Mesothelial cell of epicardium (in vitro differentiated cells): Measurements from ENCODE around the gene CCDC14. TPM values are rescaled to one million over a fixed set of nuclear protein-coding genes. Genes with fewer than 3 reads are reported as not detected.
"Not testable (repeated sequence)": the region's sequence is repeated elsewhere in the genome, so short reads cannot be mapped to it uniquely, and the experiment has no call there.

Experiments used
- DNase-seq, 2 experiments: peaks; one replicate each; pipeline ENCODE4 v3.0.0; 2021; ENCODE audit warnings: low spot score in 2 of 2; ENCODE audit not compliant: unreplicated experiment in 2 of 2
- H3K27ac Mint-ChIP-seq: 2 replicates; pipeline ENCODE4 v1.8.0; 2021; ENCODE audit warnings: mixed read lengths
- H3K27me3 Mint-ChIP-seq: 2 replicates; pipeline ENCODE4 v1.8.0; 2021; ENCODE audit warnings: low read depth, mixed read lengths
- H3K36me3 Mint-ChIP-seq: 2 replicates; pipeline ENCODE4 v1.8.0; 2021; ENCODE audit warnings: mixed read lengths
- H3K4me1 Mint-ChIP-seq: 2 replicates; pipeline ENCODE4 v1.8.0; 2021; ENCODE audit warnings: mixed read lengths
- H3K4me3 Mint-ChIP-seq: 2 replicates; pipeline ENCODE4 v1.8.0; 2021; ENCODE audit warnings: mild to moderate bottlenecking, moderate library complexity, mixed read lengths
- H3K9me3 Mint-ChIP-seq: 2 replicates; pipeline ENCODE4 v1.8.0; 2021; ENCODE audit warnings: mixed read lengths
- CTCF ChIP-seq: fragments of 200-600 bp; sonication (generic); IDR thresholded peaks from one replicate; pipeline ENCODE4 v1.5.0; 2021; ENCODE audit warnings: antibody characterized with exemption; ENCODE audit not compliant: unreplicated experiment
- total RNA-seq: library from RNA; stranded (reverse); gene quantifications from 3 replicates; pipeline ENCODE4 v1.2.1, GENCODE V29; 2021

CCDC14 gene
- total RNA-seq, 1 donor from 2014 or later: 123 TPM

GRCh38 chr3:123980539-123980938 is 19.5 kb upstream of the CCDC14 start:
- Mint-ChIP-seq H3K36me3 (no peaks in the 10 kb centered on the region), H3K9me3 (peaks cover 5% of the 10 kb centered on the region), H3K4me1 (no peaks in the 10 kb centered on the region), H3K27ac (no peak overlapping the region), H3K4me3 (peak overlapping the region; percentile 64), H3K27me3 (peaks cover 63% of the 10 kb centered on the region)
- DNase-seq: no peak
- TF ChIP-seq CTCF: no peak

- H3K9me3 Mint-ChIP-seq, H3K4me1 Mint-ChIP-seq, H3K27ac Mint-ChIP-seq, H3K36me3 Mint-ChIP-seq: not testable (repeated sequence)
- Mint-ChIP-seq H3K4me3 (peak overlapping the region; percentile 64), H3K27me3 (peaks cover 63% of the 10 kb centered on the region)
- DNase-seq: peak in 1 of 2 experiments; percentile 49
- TF ChIP-seq CTCF: peak; percentile 77
Measured at GRCh38 chr3:123979525-123980501, 18.8 kb upstream of the CCDC14 start.

- not testable (repeated sequence) for H3K27ac Mint-ChIP-seq, H3K36me3 Mint-ChIP-seq, DNase-seq, H3K4me1 Mint-ChIP-seq, H3K4me3 Mint-ChIP-seq, H3K9me3 Mint-ChIP-seq
- peaks cover 43% of the 10 kb centered on the region for H3K27me3 Mint-ChIP-seq
Measured at GRCh38 chr3:123976904-123977303, 15.9 kb upstream of the CCDC14 start.

GRCh38 chr3:123976181-123976898 is 15.3 kb upstream of the CCDC14 start:
- not testable (repeated sequence) for H3K4me3 Mint-ChIP-seq

GRCh38 chr3:123975030-123975429 is 14.0 kb upstream of the CCDC14 start:
- not testable (repeated sequence) for H3K4me3 Mint-ChIP-seq, H3K4me1 Mint-ChIP-seq
- H3K27me3 Mint-ChIP-seq: peaks cover 29% of the 10 kb centered on the region

More at GRCh38 chr3:123976181-123976898, 15.3 kb upstream of the CCDC14 start:
- not testable (repeated sequence) for H3K9me3 Mint-ChIP-seq, H3K36me3 Mint-ChIP-seq, H3K4me1 Mint-ChIP-seq, H3K27ac Mint-ChIP-seq, DNase-seq
- H3K27me3 Mint-ChIP-seq: peaks cover 39% of the 10 kb centered on the region

GRCh38 chr3:123971406-123971805 is 10.4 kb upstream of the CCDC14 start:
- no peak for TF ChIP-seq CTCF
- DNase-seq: no peak
- Mint-ChIP-seq H3K36me3 (no peaks in the 10 kb centered on the region), H3K27ac (no peak overlapping the region), H3K4me3 (no peak overlapping the region), H3K4me1 (peaks cover 11% of the 10 kb centered on the region), H3K27me3 (peaks cover 21% of the 10 kb centered on the region), H3K9me3 (no peaks in the 10 kb centered on the region)

More at GRCh38 chr3:123975030-123975429, 14.0 kb upstream of the CCDC14 start:
- H3K27ac Mint-ChIP-seq, DNase-seq, H3K36me3 Mint-ChIP-seq, H3K9me3 Mint-ChIP-seq: not testable (repeated sequence)

GRCh38 chr3:123967260-123967659 is 6.2 kb upstream of the CCDC14 start:
- not testable (repeated sequence) for H3K27ac Mint-ChIP-seq, H3K9me3 Mint-ChIP-seq, H3K4me3 Mint-ChIP-seq, DNase-seq, H3K36me3 Mint-ChIP-seq
- H3K4me1 Mint-ChIP-seq: peaks cover 11% of the 10 kb centered on the region
- H3K27me3 Mint-ChIP-seq: peaks cover 21% of the 10 kb centered on the region

GRCh38 chr3:123966799-123967198 is 5.8 kb upstream of the CCDC14 start:
- Mint-ChIP-seq H3K27me3 (peaks cover 20% of the 10 kb centered on the region), H3K4me1 (peaks cover 11% of the 10 kb centered on the region)
- DNase-seq, H3K27ac Mint-ChIP-seq, H3K36me3 Mint-ChIP-seq, H3K4me3 Mint-ChIP-seq, H3K9me3 Mint-ChIP-seq: not testable (repeated sequence)

GRCh38 chr3:123964793-123965192 is 3.8 kb upstream of the CCDC14 start:
- peaks cover 14% of the 10 kb centered on the region for H3K4me1 Mint-ChIP-seq
- not testable (repeated sequence) for H3K9me3 Mint-ChIP-seq, DNase-seq, H3K4me3 Mint-ChIP-seq, H3K36me3 Mint-ChIP-seq, H3K27ac Mint-ChIP-seq
- H3K27me3 Mint-ChIP-seq: peaks cover 13% of the 10 kb centered on the region
